HEK293 (cell line): ENCODE data around the gene ORMDL1.

ENCODE experiments used
- CTCF ChIA-PET: fragments of 350-600 bp; formaldehyde crosslinking; extraction: SDS; loops from one replicate; lab custom pipeline; 2021; ENCODE audit warnings: antibody characterized with exemption; lab: Yijun Ruan, JAX
- POLR2A ChIA-PET: fragments of 300-600 bp; formaldehyde crosslinking; extraction: SDS; loops from one replicate; lab custom pipeline; 2020; ENCODE audit warnings: antibody characterized with exemption, inconsistent platforms; lab: Yijun Ruan, JAX
- H3K27ac ChIP-seq: fragments of 200-500 bp; sonication (Bioruptor generic); 2 replicates; pipeline ENCODE4 v1.5.1; 2014; ENCODE audit warnings: low read depth, low read length, control low read depth, inconsistent platforms; ENCODE audit errors: extremely low read depth
- H3K36me3 ChIP-seq, 2 experiments: fragments of 200-500 bp in 1 of 2; sonication (Bioruptor generic) in 1 of 2; 1 replicate in 1 of 2; 2 replicates in 1 of 2; pipeline ENCODE4 v1.5.1; 2014 to 2017; ENCODE audit warnings: inconsistent platforms in 2 of 2, low read length in 2 of 2; ENCODE audit not compliant: control insufficient read depth in 2 of 2, insufficient read depth in 1 of 2
- H3K4me1 ChIP-seq: fragments of 200-500 bp; sonication (Bioruptor generic); 2 replicates; pipeline ENCODE4 v1.5.1; 2014; ENCODE audit warnings: mild to moderate bottlenecking, low read length, inconsistent platforms; ENCODE audit not compliant: control insufficient read depth, insufficient read depth
- H3K4me3 ChIP-seq: 2 replicates; pipeline ENCODE4 v1.5.1; 2011; ENCODE audit warnings: low read depth, mild to moderate bottlenecking, control low read depth, low read length, moderate library complexity
- H3K9me3 ChIP-seq: fragments of 200-500 bp; sonication (Bioruptor generic); 2 replicates; pipeline ENCODE4 v1.5.1; 2014; ENCODE audit warnings: low read depth, low read length, inconsistent platforms; ENCODE audit not compliant: control insufficient read depth, insufficient read depth
- FEZF1 ChIP-seq: fragments of 450-650 bp; formaldehyde crosslinking; IDR thresholded peaks from 2 replicates; pipeline ENCODE4 v1.5.1; 2016; ENCODE audit warnings: missing biosample characterization, missing genetic modification characterization
- GLI4 ChIP-seq: fragments of 450-650 bp; formaldehyde crosslinking; IDR thresholded peaks from 2 replicates; pipeline ENCODE4 v1.5.1; 2016; ENCODE audit warnings: missing biosample characterization, missing genetic modification characterization
- GLIS1 ChIP-seq: fragments of 450-650 bp; formaldehyde crosslinking; IDR thresholded peaks from 2 replicates; pipeline ENCODE4 v1.5.1; 2016; ENCODE audit warnings: missing biosample characterization, missing genetic modification characterization
- HOXD13 ChIP-seq: sonication (generic); formaldehyde crosslinking; IDR thresholded peaks from 2 replicates; pipeline ENCODE4 v1.8.0; 2022; ENCODE audit warnings: missing genetic modification reagents, borderline replicate concordance
- KLF17 ChIP-seq: fragments of 450-650 bp; formaldehyde crosslinking; IDR thresholded peaks from 2 replicates; pipeline ENCODE4 v1.5.1; 2016; ENCODE audit warnings: missing biosample characterization, missing genetic modification characterization
- KLF9 ChIP-seq: fragments of 450-650 bp; formaldehyde crosslinking; IDR thresholded peaks from 2 replicates; pipeline ENCODE4 v1.5.1; 2016; ENCODE audit warnings: missing biosample characterization, missing genetic modification characterization, low read depth
- SALL2 ChIP-seq: fragments of 450-650 bp; formaldehyde crosslinking; IDR thresholded peaks from 2 replicates; pipeline ENCODE4 v1.5.0; 2017; ENCODE audit warnings: missing biosample characterization, mild to moderate bottlenecking, missing genetic modification characterization, borderline replicate concordance
- SCRT2 ChIP-seq: fragments of 450-650 bp; formaldehyde crosslinking; IDR thresholded peaks from 2 replicates; pipeline ENCODE4 v1.5.1; 2016; ENCODE audit warnings: missing biosample characterization, missing genetic modification characterization
- SP7 ChIP-seq: fragments of 450-650 bp; formaldehyde crosslinking; IDR thresholded peaks from 2 replicates; pipeline ENCODE4 v1.5.1; 2016; ENCODE audit warnings: missing biosample characterization, missing genetic modification characterization
- TRIM28 ChIP-seq: IDR thresholded peaks from 2 replicates; pipeline ENCODE4 v1.6.1; 2011; ENCODE audit warnings: low read length, control low read depth, borderline replicate concordance
- ZNF133 ChIP-seq: fragments of 450-650 bp; formaldehyde crosslinking; IDR thresholded peaks from 2 replicates; pipeline ENCODE4 v1.5.1; 2016; ENCODE audit warnings: missing biosample characterization, missing genetic modification characterization
- ZNF138 ChIP-seq: fragments of 450-650 bp; formaldehyde crosslinking; IDR thresholded peaks from 2 replicates; pipeline ENCODE4 v1.5.1; 2016; ENCODE audit warnings: missing biosample characterization, missing genetic modification characterization, borderline replicate concordance
- ZNF16 ChIP-seq: fragments of 450-650 bp; formaldehyde crosslinking; IDR thresholded peaks from 2 replicates; pipeline ENCODE4 v1.5.1; 2016; ENCODE audit warnings: low read depth, missing biosample characterization, missing genetic modification characterization
- ZNF169 ChIP-seq: fragments of 450-650 bp; formaldehyde crosslinking; IDR thresholded peaks from 2 replicates; pipeline ENCODE4 v1.5.1; 2016; ENCODE audit warnings: missing biosample characterization, missing genetic modification characterization
- ZNF221 ChIP-seq: fragments of 450-650 bp; formaldehyde crosslinking; IDR thresholded peaks from 2 replicates; pipeline ENCODE4 v1.5.1; 2017; ENCODE audit warnings: missing biosample characterization, missing genetic modification characterization, borderline replicate concordance
- ZNF302 ChIP-seq: fragments of 450-650 bp; formaldehyde crosslinking; IDR thresholded peaks from 2 replicates; pipeline ENCODE4 v1.5.1; 2016; ENCODE audit warnings: missing biosample characterization, missing genetic modification characterization, low read depth
- ZNF341 ChIP-seq: fragments of 450-650 bp; formaldehyde crosslinking; IDR thresholded peaks from 2 replicates; pipeline ENCODE4; 2016; ENCODE audit warnings: low read depth, missing biosample characterization, missing genetic modification characterization
- ZNF423 ChIP-seq: fragments of 450-650 bp; formaldehyde crosslinking; IDR thresholded peaks from 2 replicates; pipeline ENCODE4 v1.5.1; 2016; ENCODE audit warnings: missing biosample characterization, missing genetic modification characterization
- ZNF585B ChIP-seq: fragments of 450-650 bp; formaldehyde crosslinking; IDR thresholded peaks from 2 replicates; pipeline ENCODE4 v1.5.1; 2016; ENCODE audit warnings: missing biosample characterization, missing genetic modification characterization
- ZNF610 ChIP-seq: fragments of 450-650 bp; formaldehyde crosslinking; IDR thresholded peaks from 2 replicates; pipeline ENCODE4 v1.5.1; 2016; ENCODE audit warnings: missing biosample characterization, missing genetic modification characterization, borderline replicate concordance
- ZNF623 ChIP-seq: fragments of 450-650 bp; formaldehyde crosslinking; IDR thresholded peaks from 2 replicates; pipeline ENCODE4 v1.5.1; 2016; ENCODE audit warnings: missing biosample characterization, missing genetic modification characterization
- ZNF707 ChIP-seq: fragments of 450-650 bp; formaldehyde crosslinking; IDR thresholded peaks from 2 replicates; pipeline ENCODE4 v1.5.1; 2016; ENCODE audit warnings: missing biosample characterization, missing genetic modification characterization
- ZNF777 ChIP-seq: fragments of 450-650 bp; formaldehyde crosslinking; IDR thresholded peaks from 2 replicates; pipeline ENCODE4 v1.5.1; 2017; ENCODE audit warnings: missing biosample characterization, missing genetic modification characterization, borderline replicate concordance
- TF ChIP-seq, protein P1 (sequence below): fragments of 450-650 bp; formaldehyde crosslinking; IDR thresholded peaks from 2 replicates; pipeline ENCODE4; 2016; ENCODE audit warnings: missing biosample characterization, missing genetic modification characterization
- TF ChIP-seq, protein P2 (sequence below): fragments of 450-650 bp; formaldehyde crosslinking; IDR thresholded peaks from 2 replicates; pipeline ENCODE4 v1.5.1; 2016; ENCODE audit warnings: missing biosample characterization, missing genetic modification characterization
- TF ChIP-seq, protein P3 (sequence below): fragments of 450-650 bp; formaldehyde crosslinking; IDR thresholded peaks from 2 replicates; pipeline ENCODE4 v1.5.1; 2017; ENCODE audit warnings: missing biosample characterization, missing genetic modification characterization
- TF ChIP-seq, protein P4 (sequence below): fragments of 450-650 bp; formaldehyde crosslinking; conservative IDR thresholded peaks from 2 replicates; pipeline ENCODE4 v1.5.1; 2016; ENCODE audit warnings: low read depth, missing biosample characterization, missing genetic modification characterization

The ORMDL1 gene

GRCh38 chr2:189783927-189784867, at the start of gene ORMDL1, which contains the start of gene PMS1:
ORMDL1 (minus strand) TSS chr2:189784339; CDS start chr2:189782595, 1,744 bp downstream.
PMS1 (plus strand) TSS chr2:189784450; CDS start chr2:189791810, 7,360 bp downstream.
- CTCF ChIA-PET, result interaction anchor here (0.6 kb wide), 1 partner anchor 96 kb away, joined by 3 read pairs; no protein-coding TSS in a partner anchor
- peak within 1 kb of the TSS; percentile 89 for H3K27ac ChIP-seq
- POLR2A ChIA-PET, result interaction anchor here (0.7 to 2.4 kb wide), 7 partner anchors 11 to 535 kb away, joined by 3 to 24 read pairs (median 4); partner anchors contain the start of genes ANKAR, HIBCH and OSGEPL1
- H3K4me1 ChIP-seq, result peaks cover 5% of the 10 kb centered on the region; the same call in 1 of the 2 replicates
- H3K9me3 ChIP-seq, result no peaks in the 10 kb centered on the region
- peak within 1 kb of the TSS; percentile 97 for H3K4me3 ChIP-seq
- H3K36me3 ChIP-seq, result peaks cover 22 to 54% of the 10 kb centered on the region in 2 experiments
- no peak for TF ChIP-seq SALL2 (tag by site-specific recombination)
- TF ChIP-seq KLF9 (tag by site-specific recombination), result peak; percentile 79
- no peak for TF ChIP-seq ZNF138 (tag by site-specific recombination)
- TF ChIP-seq ZNF707 (tag by site-specific recombination), result no peak
- TF ChIP-seq, protein P1, sequence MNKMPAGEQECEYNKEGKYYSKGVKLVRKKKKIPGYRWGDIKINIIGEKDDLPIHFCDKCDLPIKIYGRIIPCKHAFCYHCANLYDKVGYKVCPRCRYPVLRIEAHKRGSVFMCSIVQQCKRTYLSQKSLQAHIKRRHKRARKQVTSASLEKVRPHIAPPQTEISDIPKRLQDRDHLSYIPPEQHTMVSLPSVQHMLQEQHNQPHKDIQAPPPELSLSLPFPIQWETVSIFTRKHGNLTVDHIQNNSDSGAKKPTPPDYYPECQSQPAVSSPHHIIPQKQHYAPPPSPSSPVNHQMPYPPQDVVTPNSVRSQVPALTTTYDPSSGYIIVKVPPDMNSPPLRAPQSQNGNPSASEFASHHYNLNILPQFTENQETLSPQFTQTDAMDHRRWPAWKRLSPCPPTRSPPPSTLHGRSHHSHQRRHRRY (tag by site-specific recombination), result no peak
- peak; percentile 17; the same call in 1 of the 2 replicates for TF ChIP-seq HOXD13 (CRISPR knock-in tag)
- peak; percentile 99 for TF ChIP-seq ZNF341 (tag by site-specific recombination)
- TF ChIP-seq, protein P2, sequence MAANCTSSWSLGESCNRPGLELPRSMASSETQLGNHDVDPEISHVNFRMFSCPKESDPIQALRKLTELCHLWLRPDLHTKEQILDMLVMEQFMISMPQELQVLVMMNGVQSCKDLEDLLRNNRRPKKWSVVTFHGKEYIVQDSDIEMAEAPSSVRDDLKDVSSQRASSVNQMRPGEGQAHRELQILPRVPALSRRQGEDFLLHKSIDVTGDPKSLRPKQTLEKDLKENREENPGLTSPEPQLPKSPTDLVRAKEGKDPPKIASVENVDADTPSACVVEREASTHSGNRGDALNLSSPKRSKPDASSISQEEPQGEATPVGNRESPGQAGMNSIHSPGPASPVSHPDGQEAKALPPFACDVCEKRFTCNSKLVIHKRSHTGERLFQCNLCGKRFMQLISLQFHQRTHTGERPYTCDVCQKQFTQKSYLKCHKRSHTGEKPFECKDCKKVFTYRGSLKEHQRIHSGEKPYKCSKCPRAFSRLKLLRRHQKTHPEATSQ, result peak; percentile 83; the same call in 1 of the 2 replicates
- peak; percentile 81 for TF ChIP-seq SP7 (tag by site-specific recombination)
- no peak for TF ChIP-seq GLI4 (tag by site-specific recombination)
- peak; percentile 18 for TF ChIP-seq ZNF610 (tag by site-specific recombination)
- no peak for TF ChIP-seq ZNF133
- TF ChIP-seq, protein P3, sequence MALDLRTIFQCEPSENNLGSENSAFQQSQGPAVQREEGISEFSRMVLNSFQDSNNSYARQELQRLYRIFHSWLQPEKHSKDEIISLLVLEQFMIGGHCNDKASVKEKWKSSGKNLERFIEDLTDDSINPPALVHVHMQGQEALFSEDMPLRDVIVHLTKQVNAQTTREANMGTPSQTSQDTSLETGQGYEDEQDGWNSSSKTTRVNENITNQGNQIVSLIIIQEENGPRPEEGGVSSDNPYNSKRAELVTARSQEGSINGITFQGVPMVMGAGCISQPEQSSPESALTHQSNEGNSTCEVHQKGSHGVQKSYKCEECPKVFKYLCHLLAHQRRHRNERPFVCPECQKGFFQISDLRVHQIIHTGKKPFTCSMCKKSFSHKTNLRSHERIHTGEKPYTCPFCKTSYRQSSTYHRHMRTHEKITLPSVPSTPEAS (tag by site-specific recombination), result no peak
- peak; percentile 71 for TF ChIP-seq KLF17
- TF ChIP-seq SCRT2 (tag by site-specific recombination), result no peak; the same call in 1 of the 2 replicates
- TF ChIP-seq TRIM28, result peak; percentile 16; the same call in 1 of the 2 replicates
- TF ChIP-seq, protein P4, sequence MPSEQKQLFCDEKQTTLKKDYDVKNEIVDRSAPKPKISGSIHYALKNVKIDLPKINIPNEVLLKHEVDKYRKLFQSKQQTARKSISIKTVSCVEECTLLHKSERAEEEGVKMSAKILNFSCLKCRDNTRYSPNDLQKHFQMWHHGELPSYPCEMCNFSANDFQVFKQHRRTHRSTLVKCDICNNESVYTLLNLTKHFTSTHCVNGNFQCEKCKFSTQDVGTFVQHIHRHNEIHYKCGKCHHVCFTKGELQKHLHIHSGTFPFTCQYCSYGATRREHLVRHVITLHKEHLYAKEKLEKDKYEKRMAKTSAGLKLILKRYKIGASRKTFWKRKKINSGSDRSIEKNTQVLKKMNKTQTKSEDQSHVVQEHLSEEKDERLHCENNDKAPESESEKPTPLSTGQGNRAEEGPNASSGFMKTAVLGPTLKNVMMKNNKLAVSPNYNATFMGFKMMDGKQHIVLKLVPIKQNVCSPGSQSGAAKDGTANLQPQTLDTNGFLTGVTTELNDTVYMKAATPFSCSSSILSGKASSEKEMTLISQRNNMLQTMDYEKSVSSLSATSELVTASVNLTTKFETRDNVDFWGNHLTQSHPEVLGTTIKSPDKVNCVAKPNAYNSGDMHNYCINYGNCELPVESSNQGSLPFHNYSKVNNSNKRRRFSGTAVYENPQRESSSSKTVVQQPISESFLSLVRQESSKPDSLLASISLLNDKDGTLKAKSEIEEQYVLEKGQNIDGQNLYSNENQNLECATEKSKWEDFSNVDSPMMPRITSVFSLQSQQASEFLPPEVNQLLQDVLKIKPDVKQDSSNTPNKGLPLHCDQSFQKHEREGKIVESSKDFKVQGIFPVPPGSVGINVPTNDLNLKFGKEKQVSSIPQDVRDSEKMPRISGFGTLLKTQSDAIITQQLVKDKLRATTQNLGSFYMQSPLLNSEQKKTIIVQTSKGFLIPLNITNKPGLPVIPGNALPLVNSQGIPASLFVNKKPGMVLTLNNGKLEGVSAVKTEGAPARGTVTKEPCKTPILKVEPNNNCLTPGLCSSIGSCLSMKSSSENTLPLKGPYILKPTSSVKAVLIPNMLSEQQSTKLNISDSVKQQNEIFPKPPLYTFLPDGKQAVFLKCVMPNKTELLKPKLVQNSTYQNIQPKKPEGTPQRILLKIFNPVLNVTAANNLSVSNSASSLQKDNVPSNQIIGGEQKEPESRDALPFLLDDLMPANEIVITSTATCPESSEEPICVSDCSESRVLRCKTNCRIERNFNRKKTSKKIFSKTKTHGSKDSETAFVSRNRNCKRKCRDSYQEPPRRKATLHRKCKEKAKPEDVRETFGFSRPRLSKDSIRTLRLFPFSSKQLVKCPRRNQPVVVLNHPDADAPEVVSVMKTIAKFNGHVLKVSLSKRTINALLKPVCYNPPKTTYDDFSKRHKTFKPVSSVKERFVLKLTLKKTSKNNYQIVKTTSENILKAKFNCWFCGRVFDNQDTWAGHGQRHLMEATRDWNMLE (tag by site-specific recombination), result 0 out of 2 replicates have a peak, but pooled peaks have one; percentile 9
- no peak for TF ChIP-seq ZNF623 (tag by site-specific recombination)
- TF ChIP-seq FEZF1, result peak; percentile 48; the same call in 1 of the 2 replicates
- TF ChIP-seq GLIS1 (tag by site-specific recombination), result peak; percentile 29; the same call in 1 of the 2 replicates
- TF ChIP-seq ZNF585B (tag by site-specific recombination), result no peak
- TF ChIP-seq ZNF423 (tag by site-specific recombination), result no peak
- TF ChIP-seq ZNF221 (tag by site-specific recombination), result no peak
- no peak; the same call in 1 of the 2 replicates for TF ChIP-seq ZNF777
- no peak for TF ChIP-seq ZNF302 (tag by site-specific recombination)
- no peak for TF ChIP-seq ZNF169
- no peak for TF ChIP-seq ZNF16 (tag by site-specific recombination)
